ENCODE data around the gene KIAA1217.

- TF ChIP-seq CTCF (IDR thresholded peaks at IDR 0.05; ENCODE audit: low read depth, low read length), result no peak
- no peak for TF ChIP-seq EZH2phosphoT487 (IDR thresholded peaks at IDR 0.05; ENCODE audit: low read depth)
These were observed 285.8 kb downstream of the KIAA1217 start for GRCh38 chr10:24494777-24495176.
